ES-I3 (cell line): ENCODE results near the gene TMEM72.

Source experiments
- H3K36me3 ChIP-seq: 2 replicates; pipeline ENCODE4 v1.6.1; 2013; ENCODE audit warnings: mild to moderate bottlenecking, low read length, control low read depth, moderate library complexity; ENCODE audit not compliant: insufficient read depth
- H3K4me1 ChIP-seq: 2 replicates; pipeline ENCODE4 v1.6.1; 2013; ENCODE audit warnings: mild to moderate bottlenecking, control low read depth, low read length; ENCODE audit not compliant: insufficient read depth
- H3K9ac ChIP-seq: 2 replicates; pipeline ENCODE4 v1.6.1; 2013; ENCODE audit warnings: low read depth, mild to moderate bottlenecking, low read length, moderate library complexity
- H3K9me3 ChIP-seq: 2 replicates; pipeline ENCODE4 v1.6.1; 2013; ENCODE audit warnings: mild to moderate bottlenecking, low read length, moderate library complexity; ENCODE audit not compliant: control insufficient read depth, insufficient read depth

The TMEM72 gene

GRCh38 chr10:44956226-44956625 lies 45.1 kb downstream of the TMEM72 start:
- Histone ChIP-seq H3K9me3 (no peaks in the 10 kb centered on the region), H3K4me1 (peaks cover 18% of the 10 kb centered on the region), H3K36me3 (no peaks in the 10 kb centered on the region), H3K9ac (no peak overlapping the region)

GRCh38 chr10:44956717-44957706 lies 45.9 kb downstream of the TMEM72 start:
- no peak overlapping the region for H3K9ac ChIP-seq
- H3K9me3 ChIP-seq: no peaks in the 10 kb centered on the region
- no peaks in the 10 kb centered on the region for H3K36me3 ChIP-seq
- peaks cover 18% of the 10 kb centered on the region for H3K4me1 ChIP-seq

- peaks cover 13% of the 10 kb centered on the region for H3K4me1 ChIP-seq
- H3K9ac ChIP-seq: peak overlapping the region; percentile 86; the same call in 1 of the 2 replicates
- H3K36me3 ChIP-seq: no peaks in the 10 kb centered on the region
- H3K9me3 ChIP-seq: no peaks in the 10 kb centered on the region
Measured at GRCh38 chr10:44958196-44958897, 47.2 kb downstream of the TMEM72 start.

GRCh38 chr10:44958898-44959246 lies 47.7 kb downstream of the TMEM72 start:
- peaks cover 15% of the 10 kb centered on the region for H3K4me1 ChIP-seq
- H3K36me3 ChIP-seq: no peaks in the 10 kb centered on the region
- H3K9ac ChIP-seq: peak overlapping the region; percentile 86
- H3K9me3 ChIP-seq: no peaks in the 10 kb centered on the region

- Histone ChIP-seq H3K4me1 (peaks cover 21% of the 10 kb centered on the region), H3K9me3 (no peaks in the 10 kb centered on the region), H3K36me3 (no peaks in the 10 kb centered on the region), H3K9ac (peak within 1 kb of the TSS; percentile 86)
Measured at GRCh38 chr10:44959247-44960087, 48.3 kb downstream of the TMEM72 start, which contains the start of gene RASSF4. TSS of gene RASSF4 (plus strand) at chr10:44959802. CDS start at chr10:44970203, 10,401 bp downstream.

- Histone ChIP-seq H3K36me3 (no peaks in the 10 kb centered on the region), H3K4me1 (peaks cover 27% of the 10 kb centered on the region), H3K9me3 (no peaks in the 10 kb centered on the region), H3K9ac (peak overlapping the region; percentile 58; the same call in 1 of the 2 replicates)
Measured at GRCh38 chr10:44960088-44960460, 48.9 kb downstream of the TMEM72 start.

- peak overlapping the region; percentile 58; the same call in 1 of the 2 replicates for H3K9ac ChIP-seq
Measured at GRCh38 chr10:44960482-44961229, 49.5 kb downstream of the TMEM72 start.

GRCh38 chr10:44961230-44961571 lies 50.1 kb downstream of the TMEM72 start:
- H3K9ac ChIP-seq: no peak overlapping the region
- no peaks in the 10 kb centered on the region for H3K36me3 ChIP-seq
- H3K4me1 ChIP-seq: peaks cover 38% of the 10 kb centered on the region
- H3K9me3 ChIP-seq: no peaks in the 10 kb centered on the region

More at GRCh38 chr10:44960482-44961229, 49.5 kb downstream of the TMEM72 start:
- no peaks in the 10 kb centered on the region for H3K9me3 ChIP-seq
- peaks cover 33% of the 10 kb centered on the region for H3K4me1 ChIP-seq
- no peaks in the 10 kb centered on the region for H3K36me3 ChIP-seq

GRCh38 chr10:44961931-44962750 lies 51.0 kb downstream of the TMEM72 start:
- H3K9ac ChIP-seq: no peak overlapping the region
- no peaks in the 10 kb centered on the region for H3K36me3 ChIP-seq
- H3K4me1 ChIP-seq: peaks cover 38% of the 10 kb centered on the region
- no peaks in the 10 kb centered on the region for H3K9me3 ChIP-seq

GRCh38 chr10:44962870-44963738 lies 52.0 kb downstream of the TMEM72 start:
- Histone ChIP-seq H3K36me3 (no peaks in the 10 kb centered on the region), H3K9me3 (no peaks in the 10 kb centered on the region), H3K4me1 (peaks cover 41% of the 10 kb centered on the region), H3K9ac (no peak overlapping the region)

- peaks cover 38% of the 10 kb centered on the region for H3K4me1 ChIP-seq
- H3K36me3 ChIP-seq: no peaks in the 10 kb centered on the region
- H3K9ac ChIP-seq: no peak overlapping the region
- H3K9me3 ChIP-seq: no peaks in the 10 kb centered on the region
Measured at GRCh38 chr10:44963772-44964633, 52.9 kb downstream of the TMEM72 start.
